AG09319 (cell line): ENCODE results near the gene CDH3.

Experiments used
- DNase-seq: peaks from one replicate; pipeline ENCODE4 v3.0.0-alpha.2; 2010; ENCODE audit warnings: low read depth; ENCODE audit errors: extremely low read depth
- CTCF ChIP-seq: IDR thresholded peaks from 2 replicates; pipeline ENCODE4 v1.5.1; 2011; ENCODE audit warnings: low read depth, mild to moderate bottlenecking, inconsistent platforms, low read length, moderate library complexity

CDH3 gene

GRCh38 chr16:68644715-68645493 is at the start of gene CDH3:
Gene CDH3 (plus strand): TSS chr16:68645310. CDS start chr16:68645380, 70 bp downstream.
- no peak for TF ChIP-seq CTCF
- no peak for DNase-seq

GRCh38 chr16:68596266-68596665 is 48.8 kb upstream of the CDH3 start:
- no peak for DNase-seq
- TF ChIP-seq CTCF, result no peak

- DNase-seq, result no peak
- TF ChIP-seq CTCF, result no peak
These were observed 45.5 kb upstream of the CDH3 start for GRCh38 chr16:68599586-68599985.

GRCh38 chr16:68605746-68606145 is 39.4 kb upstream of the CDH3 start:
- DNase-seq, result no peak
- TF ChIP-seq CTCF, result no peak

- TF ChIP-seq CTCF, result no peak
These were observed 37.7 kb upstream of the CDH3 start for GRCh38 chr16:68607443-68607842.

GRCh38 chr16:68608330-68608729 is 36.8 kb upstream of the CDH3 start:
- no peak for DNase-seq
- TF ChIP-seq CTCF, result no peak

More at GRCh38 chr16:68607443-68607842, 37.7 kb upstream of the CDH3 start:
- no peak for DNase-seq

- no peak for DNase-seq
- no peak for TF ChIP-seq CTCF
These were observed 32.1 kb upstream of the CDH3 start for GRCh38 chr16:68612996-68613395.
